Lung (tissue), 12 donors: ENCODE results near the gene CCL25. TPM values are rescaled to one million over a fixed set of nuclear protein-coding genes. Genes with fewer than 3 reads are reported as not detected.

Experiments
- ATAC-seq: fragments of 200-7000 bp; cut with Tn5 transposase; one replicate; pipeline ENCODE4 v1.9.1; 2020; ENCODE audit warnings: moderate number of reproducible peaks; ENCODE audit not compliant: insufficient read depth, low FRiP score
- DNase-seq, 3 donors: peaks; one replicate each; pipeline ENCODE4 v3.0.0-alpha.2; 2013 to 2017
- H3K27ac ChIP-seq, 2 donors: one replicate each; pipeline ENCODE4 v1.5.1; 2013; ENCODE audit warnings: mild to moderate bottlenecking in 2 of 2, moderate library complexity in 2 of 2, control low read depth in 1 of 2, inconsistent platforms in 1 of 2, low read depth in 1 of 2, low read length in 1 of 2
- H3K27me3 ChIP-seq, 3 donors: one replicate each; pipeline ENCODE4 v1.5.1; 2013; ENCODE audit warnings: low read length in 2 of 3; ENCODE audit not compliant: control insufficient read depth in 3 of 3, insufficient read depth in 3 of 3
- H3K36me3 ChIP-seq, 4 donors: one replicate each; pipeline ENCODE4 v1.5.1; 2013; ENCODE audit warnings: low read length in 4 of 4, mild to moderate bottlenecking in 1 of 4, moderate library complexity in 1 of 4; ENCODE audit not compliant: control insufficient read depth in 4 of 4, insufficient read depth in 4 of 4
- H3K4me1 ChIP-seq, 5 donors: one replicate each; pipeline ENCODE4 v1.5.1; 2013; ENCODE audit warnings: low read length in 5 of 5, mild to moderate bottlenecking in 2 of 5, moderate library complexity in 1 of 5; ENCODE audit not compliant: control insufficient read depth in 5 of 5, insufficient read depth in 5 of 5
- H3K4me3 ChIP-seq: one replicate; pipeline ENCODE4 v1.5.1; 2013; ENCODE audit warnings: mild to moderate bottlenecking, control low read depth, moderate library complexity
- H3K9ac ChIP-seq, 2 donors: one replicate each; pipeline ENCODE4 v1.5.1; 2013; ENCODE audit warnings: low read length in 2 of 2, control low read depth in 1 of 2; ENCODE audit not compliant: insufficient read depth in 1 of 2
- H3K9me3 ChIP-seq, 4 donors: one replicate each; pipeline ENCODE4 v1.5.1; 2013; ENCODE audit warnings: low read length in 3 of 4, mild to moderate bottlenecking in 1 of 4, moderate library complexity in 1 of 4; ENCODE audit not compliant: control insufficient read depth in 4 of 4, insufficient read depth in 3 of 4
- WGBS, 2 donors: extraction: QIAGEN DNeasy Blood & Tissue Kit; methylation state at CpG; one replicate each; pipeline ENCODE4 v1.1.7; 2013; 5-methylcytosine and 5-hydroxymethylcytosine counted together
- polyA plus RNA-seq, 2 donors: library from polyadenylated mRNA; stranded (reverse); fragments of 200-250 nt; gene quantifications; one replicate each; pipeline ENCODE4 v1.2.1, GENCODE V29; 2013
- total RNA-seq, 2 donors: library from RNA; depleted of rRNA in 1 of 2; stranded (reverse); fragments of >200 nt in 1 of 2; gene quantifications; one replicate each; pipeline ENCODE4 v1.2.1, GENCODE V29; 2014 to 2021
- TF ChIP-seq, protein P1 (sequence below): IDR thresholded peaks from 2 replicates; pipeline ENCODE4 v1.5.1; 2012; ENCODE audit warnings: mild to moderate bottlenecking; ENCODE audit errors: control extremely low read depth, extremely low read depth
- donor health status: control.
- donor health status: control.
- donor health status: Bipolar disorder and iron deficiency.
- donor health status: healthy.
- donor health status: DM: yes; HTN: yes; CAD: no.

CCL25 gene
- total and polyA plus RNA-seq, 4 donors, result not detected

GRCh38 chr19:8034178-8034525 is 18.4 kb upstream of the CCL25 start:
- Histone ChIP-seq H3K9me3 (no peaks in the 10 kb centered on the region), H3K9ac (no peak overlapping the region), H3K36me3 (no peaks in the 10 kb centered on the region), H3K4me3 (no peak overlapping the region), H3K27me3 (no peaks in the 10 kb centered on the region), H3K4me1 (peaks cover 0 to 7% (median 0%) of the 10 kb centered on the region in 5 donors), H3K27ac (no peak overlapping the region)
- ATAC-seq (no peak), DNase-seq (peak in 2 of 3 donors; percentile 8 to 48)
- TF ChIP-seq, protein P1, sequence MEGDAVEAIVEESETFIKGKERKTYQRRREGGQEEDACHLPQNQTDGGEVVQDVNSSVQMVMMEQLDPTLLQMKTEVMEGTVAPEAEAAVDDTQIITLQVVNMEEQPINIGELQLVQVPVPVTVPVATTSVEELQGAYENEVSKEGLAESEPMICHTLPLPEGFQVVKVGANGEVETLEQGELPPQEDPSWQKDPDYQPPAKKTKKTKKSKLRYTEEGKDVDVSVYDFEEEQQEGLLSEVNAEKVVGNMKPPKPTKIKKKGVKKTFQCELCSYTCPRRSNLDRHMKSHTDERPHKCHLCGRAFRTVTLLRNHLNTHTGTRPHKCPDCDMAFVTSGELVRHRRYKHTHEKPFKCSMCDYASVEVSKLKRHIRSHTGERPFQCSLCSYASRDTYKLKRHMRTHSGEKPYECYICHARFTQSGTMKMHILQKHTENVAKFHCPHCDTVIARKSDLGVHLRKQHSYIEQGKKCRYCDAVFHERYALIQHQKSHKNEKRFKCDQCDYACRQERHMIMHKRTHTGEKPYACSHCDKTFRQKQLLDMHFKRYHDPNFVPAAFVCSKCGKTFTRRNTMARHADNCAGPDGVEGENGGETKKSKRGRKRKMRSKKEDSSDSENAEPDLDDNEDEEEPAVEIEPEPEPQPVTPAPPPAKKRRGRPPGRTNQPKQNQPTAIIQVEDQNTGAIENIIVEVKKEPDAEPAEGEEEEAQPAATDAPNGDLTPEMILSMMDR, result no peak
- 87 to 88% methylated on average over 6 of the region's 6 CpGs for WGBS, 2 donors

- H3K4me1 ChIP-seq, result peaks cover 0 to 7% (median 0%) of the 10 kb centered on the region in 5 donors
- no peak overlapping the region for H3K27ac ChIP-seq
- H3K9ac ChIP-seq, result no peak overlapping the region
- H3K9me3 ChIP-seq, result no peaks in the 10 kb centered on the region
- peak in 1 of 3 donors; percentile 6 for DNase-seq
- 69 to 82% methylated on average over 7 of the region's 7 CpGs for WGBS, 2 donors
- TF ChIP-seq, protein P1, result no peak
- no peaks in the 10 kb centered on the region for H3K27me3 ChIP-seq
- no peak overlapping the region for H3K4me3 ChIP-seq
- no peaks in the 10 kb centered on the region for H3K36me3 ChIP-seq
- no peak for ATAC-seq
These were observed 16.0 kb upstream of the CCL25 start for GRCh38 chr19:8036434-8037099.

DNA sequence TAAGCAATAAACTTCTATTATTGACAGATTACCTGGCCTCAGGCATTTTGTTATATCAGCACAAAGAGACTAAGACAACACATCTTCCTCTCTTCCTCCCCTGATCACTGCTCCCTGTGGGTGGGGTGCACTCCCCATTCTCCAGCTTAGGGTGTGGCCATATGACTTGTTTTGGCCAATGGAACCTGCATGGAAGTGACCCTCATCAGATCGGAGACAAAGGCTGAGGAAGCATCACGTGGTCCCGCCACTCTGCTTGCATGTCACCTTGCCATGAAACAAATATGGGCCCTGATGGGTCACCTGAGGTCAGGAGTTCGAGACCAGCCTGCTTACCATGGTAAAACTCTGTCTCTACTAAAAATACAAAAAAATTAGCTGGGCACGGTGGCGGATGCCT is 13.7 kb upstream of the CCL25 start:
- TF ChIP-seq, protein P1, result no peak
- no peaks in the 10 kb centered on the region for H3K36me3 ChIP-seq
- no peaks in the 10 kb centered on the region for H3K9me3 ChIP-seq
- H3K4me3 ChIP-seq, result no peak overlapping the region
- H3K4me1 ChIP-seq, result no peaks in the 10 kb centered on the region
- DNase-seq (no peak), ATAC-seq (no peak)
- H3K27ac ChIP-seq, result no peak overlapping the region
- WGBS, 2 donors, result 75 to 79% methylated on average over 6 of the region's 6 CpGs
- no peaks in the 10 kb centered on the region for H3K27me3 ChIP-seq
- H3K9ac ChIP-seq, result no peak overlapping the region

GRCh38 chr19:8039231-8039630 is 13.3 kb upstream of the CCL25 start:
- TF ChIP-seq, protein P1, result no peak
- ATAC-seq (no peak), DNase-seq (no peak)
- no peak overlapping the region for H3K4me3 ChIP-seq
- H3K9me3 ChIP-seq, result no peaks in the 10 kb centered on the region
- no peak overlapping the region for H3K27ac ChIP-seq
- 99% methylated on average over 3 of the region's 3 CpGs for WGBS, 2 donors
- no peak overlapping the region for H3K9ac ChIP-seq
- H3K36me3 ChIP-seq, result no peaks in the 10 kb centered on the region
- H3K27me3 ChIP-seq, result no peaks in the 10 kb centered on the region
- no peaks in the 10 kb centered on the region for H3K4me1 ChIP-seq
